ENCODE measurements around the gene KIAA1755.
"Not testable (repeated sequence)": the region's sequence is repeated elsewhere in the genome, so short reads cannot be mapped to it uniquely, and the experiment has no call there.

KIAA1755 gene

DNA sequence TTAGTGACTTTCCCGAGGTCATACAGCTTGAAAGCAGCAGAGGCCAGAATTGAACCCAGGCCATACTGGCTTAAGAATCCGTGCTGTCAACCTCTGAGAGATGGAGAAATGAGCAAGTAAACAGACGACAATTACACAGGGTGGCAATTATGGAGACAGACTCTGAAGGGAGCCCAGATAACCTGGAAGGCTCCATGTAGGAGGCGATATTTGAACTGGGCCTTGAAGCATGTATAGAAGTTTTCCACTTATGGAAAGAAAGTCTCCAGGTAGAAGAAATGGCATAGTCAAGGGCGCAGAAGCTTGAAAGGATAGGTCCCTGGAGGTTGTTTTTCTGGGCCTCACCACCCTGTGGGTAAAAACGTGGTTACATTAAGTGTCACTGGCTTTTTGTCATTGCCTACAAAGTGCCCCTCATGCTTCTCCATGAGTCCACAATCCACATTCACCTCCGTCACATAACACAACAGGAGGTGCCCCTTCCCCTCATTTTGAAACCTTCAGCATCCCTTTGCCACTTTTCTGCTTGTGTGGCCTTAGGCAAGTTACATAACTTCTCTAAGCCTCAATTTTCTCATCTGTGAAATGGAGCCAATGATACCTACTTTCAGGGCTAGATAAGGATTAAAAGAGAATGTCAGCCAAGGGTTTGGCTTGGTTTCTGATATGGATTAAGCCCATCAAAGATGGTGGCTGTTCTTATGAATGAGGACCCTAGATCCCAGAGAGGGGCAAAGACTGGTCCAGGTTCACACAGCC lies 37.6 kb upstream of the KIAA1755 start:
- TF ChIP-seq POLR2A (IDR thresholded peaks at IDR 0.05; ENCODE audit: low read length): no peak
- TF ChIP-seq GATA1 (IDR thresholded peaks at IDR 0.05; ENCODE audit: low read depth, low read length): no peak

GRCh38 chr20:38296433-38296832 lies 35.9 kb upstream of the KIAA1755 start:
- no peak for DNase-seq
- TF ChIP-seq GATA1 (IDR thresholded peaks at IDR 0.05; ENCODE audit: low read depth, low read length): no peak

More for the DNA sequence above, 37.6 kb upstream of the KIAA1755 start:
- no peak for DNase-seq

GRCh38 chr20:38295811-38296210 lies 35.3 kb upstream of the KIAA1755 start:
- TF ChIP-seq POLR2A (IDR thresholded peaks at IDR 0.05; ENCODE audit: low read length): no peak
- no peak for TF ChIP-seq GATA1 (IDR thresholded peaks at IDR 0.05; ENCODE audit: low read depth, low read length)

GRCh38 chr20:38294076-38294591 lies 33.6 kb upstream of the KIAA1755 start:
- DNase-seq: no peak

More at GRCh38 chr20:38295811-38296210, 35.3 kb upstream of the KIAA1755 start:
- DNase-seq: no peak

DNA sequence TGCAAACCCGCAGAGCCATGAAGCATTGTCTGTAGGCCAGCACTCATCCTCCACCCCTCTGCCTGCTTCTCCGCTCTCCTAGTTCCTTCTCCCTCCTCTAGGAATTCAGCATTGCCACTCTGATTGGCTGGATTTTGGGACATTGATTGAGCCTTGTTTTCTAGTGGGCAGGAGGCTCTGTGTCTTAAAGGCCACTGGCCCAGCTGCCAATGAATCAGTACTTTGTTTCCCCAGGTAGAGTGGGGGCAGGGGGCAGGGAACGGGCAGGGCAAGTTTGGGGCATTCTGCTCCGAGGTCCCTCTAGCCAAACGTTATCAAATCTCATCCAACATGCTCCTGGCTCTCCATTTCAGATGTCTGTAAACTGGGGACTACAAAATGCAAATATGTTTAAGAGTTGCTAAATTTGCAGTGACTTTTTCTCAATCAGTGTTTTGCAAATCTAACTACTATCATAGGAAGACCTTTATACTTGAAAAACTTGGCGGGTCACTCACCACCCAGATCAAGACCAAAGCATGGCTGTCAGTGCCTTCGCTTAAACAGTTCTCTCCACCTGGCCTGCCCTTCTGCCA lies 33.0 kb upstream of the KIAA1755 start:
- no peak for DNase-seq
- no peak for TF ChIP-seq GATA1 (IDR thresholded peaks at IDR 0.05; ENCODE audit: low read depth, low read length)
- TF ChIP-seq POLR2A (IDR thresholded peaks at IDR 0.05; ENCODE audit: low read length): no peak

More at GRCh38 chr20:38294076-38294591, 33.6 kb upstream of the KIAA1755 start:
- TF ChIP-seq GATA1 (IDR thresholded peaks at IDR 0.05; ENCODE audit: low read depth, low read length) (no peak), POLR2A (IDR thresholded peaks at IDR 0.05; ENCODE audit: low read length) (no peak)

GRCh38 chr20:38291966-38292365 lies 31.4 kb upstream of the KIAA1755 start:
- no peak for DNase-seq
- TF ChIP-seq POLR2A (IDR thresholded peaks at IDR 0.05; ENCODE audit: low read length): no peak
- no peak for TF ChIP-seq GATA1 (IDR thresholded peaks at IDR 0.05; ENCODE audit: low read depth, low read length)

- DNase-seq: peak; percentile 28 to 35
- TF ChIP-seq GATA1 (IDR thresholded peaks at IDR 0.05; ENCODE audit: low read depth, low read length): no peak
- TF ChIP-seq POLR2A (IDR thresholded peaks at IDR 0.05; ENCODE audit: low read length): no peak
Observed at GRCh38 chr20:38290829-38291814, 30.6 kb upstream of the KIAA1755 start.

- no peak for DNase-seq
- no peak for TF ChIP-seq GATA1 (IDR thresholded peaks at IDR 0.05; ENCODE audit: low read depth, low read length)
Observed at GRCh38 chr20:38286586-38287531, 26.3 kb upstream of the KIAA1755 start.

DNA sequence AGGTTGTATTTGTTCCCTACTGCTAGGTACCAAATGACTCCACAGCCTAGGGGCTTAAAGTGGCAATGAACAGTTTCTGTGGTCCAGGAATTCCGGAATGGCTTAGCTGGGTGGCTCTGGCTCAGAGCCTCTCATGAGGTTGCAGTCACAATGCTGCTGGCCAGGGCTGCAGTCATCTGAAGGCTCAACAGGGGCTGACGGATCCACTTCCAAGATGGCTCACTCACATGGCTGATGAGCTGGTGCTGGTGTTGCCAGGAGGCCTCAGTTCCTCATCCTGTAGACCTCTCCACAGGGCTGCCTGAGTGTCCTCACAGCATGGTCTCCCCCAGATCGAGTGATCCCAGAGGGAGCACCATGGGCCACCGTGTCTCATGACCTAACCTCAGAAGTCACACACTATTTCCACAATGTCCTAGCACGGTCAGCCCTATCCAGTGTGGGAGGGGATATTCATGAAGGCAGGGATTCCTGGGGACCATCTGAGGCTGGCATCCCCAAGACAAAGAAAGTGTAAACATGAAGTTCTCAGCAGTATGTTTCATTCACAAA lies 24.4 kb upstream of the KIAA1755 start:
- TF ChIP-seq GATA1 (IDR thresholded peaks at IDR 0.05; ENCODE audit: low read depth, low read length) (no peak), POLR2A (IDR thresholded peaks at IDR 0.05; ENCODE audit: low read length) (no peak)
- no peak for DNase-seq

GRCh38 chr20:38284066-38284650 lies 23.6 kb upstream of the KIAA1755 start:
- not testable (repeated sequence) for DNase-seq

DNA sequence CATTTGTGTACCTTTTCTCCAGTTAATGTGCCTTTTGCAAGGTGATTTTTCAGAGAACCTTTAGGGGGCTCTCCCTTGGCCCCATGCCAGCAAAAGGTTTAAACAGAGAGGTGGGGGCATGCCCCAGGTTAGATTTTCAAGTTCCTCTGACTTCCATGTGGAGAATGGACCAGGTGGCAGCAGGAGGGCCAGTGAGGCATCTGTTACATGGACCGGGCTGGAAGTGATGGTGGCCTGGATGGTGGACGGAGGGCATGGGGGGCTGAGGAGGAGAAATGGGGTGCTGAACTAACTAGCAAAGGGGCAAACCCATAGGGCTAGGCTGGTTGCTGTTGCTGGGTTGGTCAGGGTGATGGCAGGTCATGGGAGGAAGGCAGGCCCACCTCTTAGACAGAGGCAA lies 22.7 kb upstream of the KIAA1755 start:
- no peak for DNase-seq
- TF ChIP-seq POLR2A (IDR thresholded peaks at IDR 0.05; ENCODE audit: low read length): no peak
- TF ChIP-seq GATA1 (IDR thresholded peaks at IDR 0.05; ENCODE audit: low read depth, low read length): no peak

GRCh38 chr20:38281176-38281915 lies 20.8 kb upstream of the KIAA1755 start:
- not testable (repeated sequence) for DNase-seq

All from erythroblast (primary cell).